ENCODE results near the gene WNT6.

The WNT6 gene

DNA sequence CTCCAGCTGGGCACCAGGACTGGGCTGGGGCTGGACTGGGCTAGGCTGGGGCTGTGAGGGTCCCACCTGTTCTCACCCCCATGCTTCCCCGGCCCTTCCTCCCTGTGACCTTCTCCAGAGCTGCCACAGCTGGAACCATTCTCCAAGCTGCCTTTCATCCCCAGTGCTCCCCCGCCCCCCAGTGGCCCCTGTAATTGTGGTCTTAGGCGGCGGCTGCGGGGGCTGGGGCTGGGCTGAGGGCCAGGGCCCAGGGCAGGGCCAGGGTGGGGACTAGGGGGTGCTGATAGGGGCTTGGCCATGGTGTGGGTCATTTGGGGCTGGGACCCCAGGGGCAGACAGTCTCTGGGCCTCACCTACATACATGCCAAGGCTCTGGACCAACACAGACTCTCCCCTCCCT, 18.3 kb downstream of the WNT6 start:
- DNase-seq (ENCODE audit: low read depth) = no peak

DNA sequence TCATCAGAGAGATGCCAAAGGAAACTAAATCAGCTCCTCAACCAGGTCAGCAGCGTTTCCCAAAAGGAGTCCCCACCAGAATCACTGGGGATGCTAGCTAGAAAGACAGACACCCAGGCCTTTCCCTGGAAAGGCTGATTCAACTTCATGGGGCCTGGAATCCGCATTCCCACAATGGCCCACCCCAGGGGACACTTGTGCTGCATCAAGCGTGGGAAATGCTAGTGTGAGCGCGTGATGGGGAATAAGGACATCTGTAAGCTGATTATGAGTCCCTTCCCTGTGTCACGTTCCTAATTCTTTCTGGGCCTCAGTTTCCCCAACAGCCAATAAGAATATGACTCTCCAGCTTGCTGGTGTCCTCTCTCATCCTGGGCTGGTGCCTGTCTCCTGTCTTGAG, 18.9 kb downstream of the WNT6 start:
- DNase-seq (ENCODE audit: low read depth) = no peak

GRCh38 chr2:218878926-218879761, 19.5 kb downstream of the WNT6 start:
- no peak for DNase-seq (ENCODE audit: low read depth)

GRCh38 chr2:218879776-218880101, 20.1 kb downstream of the WNT6 start:
- no peak for DNase-seq (ENCODE audit: low read depth)

GRCh38 chr2:218880102-218880858, 20.7 kb downstream of the WNT6 start, which contains the start of gene WNT10A:
WNT10A (plus strand) TSS chr2:218880852; CDS start chr2:218880996, 144 bp downstream.
- peak; percentile 86 for DNase-seq (ENCODE audit: low read depth)

- no peak for DNase-seq (ENCODE audit: low read depth)
These were observed 21.4 kb downstream of the WNT6 start for GRCh38 chr2:218880859-218881594.

- no peak for DNase-seq (ENCODE audit: low read depth)
These were observed 22.3 kb downstream of the WNT6 start for GRCh38 chr2:218881744-218882460.

GRCh38 chr2:218882461-218882816, 22.8 kb downstream of the WNT6 start:
- DNase-seq (ENCODE audit: low read depth) = no peak

GRCh38 chr2:218882866-218883366, 23.3 kb downstream of the WNT6 start:
- DNase-seq (ENCODE audit: low read depth) = no peak

DNA sequence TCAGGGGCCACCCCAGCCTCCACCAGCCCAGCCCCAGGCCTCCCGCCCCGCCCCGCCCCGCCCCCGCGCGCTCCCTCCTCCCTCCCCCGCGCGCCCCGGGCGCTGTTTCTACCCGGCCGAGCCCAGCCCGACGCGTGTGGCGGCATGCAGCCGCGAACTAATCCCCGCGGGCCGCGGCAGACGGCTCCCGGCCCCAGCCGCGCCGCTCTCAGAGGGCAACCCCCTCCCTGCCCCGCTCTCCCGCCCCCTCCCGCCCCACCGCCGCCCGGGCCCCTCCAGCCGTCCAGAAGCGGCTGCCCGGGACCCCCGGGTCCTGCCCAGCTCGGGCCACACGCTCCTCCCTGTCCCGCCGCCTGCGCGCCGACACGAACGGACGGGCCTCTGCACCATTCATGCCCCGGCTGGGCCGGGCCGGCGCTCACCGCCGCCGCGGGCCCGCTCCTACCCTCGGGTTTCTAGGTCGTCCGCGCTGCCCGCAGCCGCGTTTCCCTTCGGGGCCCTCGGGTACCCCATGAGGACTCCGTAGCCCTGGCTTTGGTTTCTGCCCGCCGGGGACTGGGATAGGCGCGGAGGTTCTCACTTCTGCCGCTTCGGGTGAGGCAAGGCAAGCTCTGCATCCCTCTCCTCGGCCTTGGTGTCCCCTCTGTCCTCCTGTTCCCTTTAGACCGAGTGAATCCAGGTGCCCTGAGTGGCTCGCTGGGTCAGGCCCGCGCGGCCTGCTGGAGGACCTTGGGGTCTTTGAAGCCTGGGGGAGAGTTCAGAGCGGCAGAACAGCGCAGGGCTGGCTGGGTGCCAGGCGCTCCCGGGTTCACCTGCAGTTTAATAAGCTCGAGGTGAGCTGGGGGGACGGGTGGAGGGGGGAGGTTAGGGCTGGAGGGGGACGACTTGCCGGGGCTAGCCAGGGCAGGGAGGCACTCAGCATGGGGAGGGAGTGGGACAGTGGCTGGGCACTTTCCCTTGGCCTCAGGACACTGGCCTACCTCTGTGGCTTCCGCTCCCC, 24.2 kb downstream of the WNT6 start:
- no peak for DNase-seq (ENCODE audit: low read depth)

DNA sequence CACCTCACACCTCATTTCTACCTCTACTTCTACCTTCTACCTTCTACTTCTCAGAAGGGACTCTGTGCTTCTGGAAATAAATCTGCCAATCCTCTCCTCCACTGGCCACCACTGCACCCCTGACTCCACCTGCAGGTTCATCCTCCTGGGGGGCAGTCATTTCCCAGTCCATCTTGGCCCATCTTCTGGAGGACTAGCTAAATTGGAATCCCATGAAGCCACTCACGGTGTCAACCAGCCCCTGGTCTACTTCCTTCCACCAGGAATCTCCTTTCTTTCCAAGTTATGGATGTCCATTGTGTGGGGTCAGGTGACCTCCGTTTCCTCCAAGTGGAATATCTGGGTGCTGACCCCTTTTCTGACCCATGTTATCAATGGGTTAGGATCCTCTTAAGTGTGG, 24.9 kb downstream of the WNT6 start:
- DNase-seq (ENCODE audit: low read depth) = no peak

- DNase-seq (ENCODE audit: low read depth) = no peak
These were observed 26.7 kb downstream of the WNT6 start for GRCh38 chr2:218885981-218886947.

DNA sequence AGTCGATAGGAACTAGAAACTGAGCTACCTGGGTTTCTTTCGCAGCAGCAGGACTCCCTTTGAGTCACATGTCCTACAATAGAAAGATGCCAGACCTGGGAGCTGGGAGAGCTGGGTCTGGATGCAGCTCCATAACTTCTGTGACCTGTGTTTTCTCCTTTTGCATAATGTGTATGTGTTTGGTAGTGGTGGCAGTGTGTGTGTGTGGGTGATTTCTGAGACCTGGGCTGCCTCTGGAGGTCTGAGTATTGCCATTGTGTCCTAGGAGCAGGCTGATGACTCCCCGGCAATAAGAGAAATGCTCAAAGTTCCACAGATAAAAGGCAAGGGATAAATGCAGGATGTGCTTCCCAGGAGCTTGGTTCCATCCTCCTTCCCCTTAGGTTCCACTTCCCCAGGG, 27.5 kb downstream of the WNT6 start:
- DNase-seq (ENCODE audit: low read depth) = no peak

DNA sequence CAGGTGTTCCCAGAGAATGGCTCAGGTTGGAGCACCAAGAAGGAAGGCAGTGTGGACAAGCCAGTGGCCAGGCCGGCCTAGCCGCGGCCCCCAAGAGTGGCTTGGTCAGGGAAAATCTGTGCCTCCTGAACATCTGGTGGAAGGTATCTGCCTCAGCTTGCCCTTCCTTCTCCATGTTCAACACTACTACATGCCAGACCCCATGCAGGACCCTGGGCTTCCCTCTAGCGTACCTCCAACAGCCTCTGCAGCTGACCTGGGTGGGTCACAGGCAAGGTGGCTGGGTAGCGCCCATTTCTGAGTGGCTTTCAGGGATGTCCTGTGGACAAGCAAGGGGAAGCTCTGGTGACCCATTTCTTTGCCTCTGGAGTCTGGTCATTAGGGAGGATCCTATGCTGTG, 28.7 kb downstream of the WNT6 start:
- no peak for DNase-seq (ENCODE audit: low read depth)

DNA sequence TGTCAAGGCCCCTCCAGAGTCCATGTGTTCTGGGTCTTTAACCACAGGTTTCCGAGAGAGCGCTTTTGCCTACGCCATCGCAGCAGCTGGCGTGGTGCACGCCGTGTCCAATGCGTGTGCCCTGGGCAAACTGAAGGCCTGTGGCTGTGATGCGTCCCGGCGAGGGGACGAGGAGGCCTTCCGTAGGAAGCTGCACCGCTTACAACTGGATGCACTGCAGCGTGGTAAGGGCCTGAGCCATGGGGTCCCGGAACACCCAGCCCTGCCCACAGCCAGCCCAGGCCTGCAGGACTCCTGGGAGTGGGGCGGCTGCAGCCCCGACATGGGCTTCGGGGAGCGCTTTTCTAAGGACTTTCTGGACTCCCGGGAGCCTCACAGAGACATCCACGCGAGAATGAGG, 30.3 kb downstream of the WNT6 start:
- DNase-seq (ENCODE audit: low read depth) = no peak

- no peak for DNase-seq (ENCODE audit: low read depth)
These were observed 30.8 kb downstream of the WNT6 start for GRCh38 chr2:218890369-218890768.

- no peak for DNase-seq (ENCODE audit: low read depth)
These were observed 31.9 kb downstream of the WNT6 start for GRCh38 chr2:218891275-218892135.

DNA sequence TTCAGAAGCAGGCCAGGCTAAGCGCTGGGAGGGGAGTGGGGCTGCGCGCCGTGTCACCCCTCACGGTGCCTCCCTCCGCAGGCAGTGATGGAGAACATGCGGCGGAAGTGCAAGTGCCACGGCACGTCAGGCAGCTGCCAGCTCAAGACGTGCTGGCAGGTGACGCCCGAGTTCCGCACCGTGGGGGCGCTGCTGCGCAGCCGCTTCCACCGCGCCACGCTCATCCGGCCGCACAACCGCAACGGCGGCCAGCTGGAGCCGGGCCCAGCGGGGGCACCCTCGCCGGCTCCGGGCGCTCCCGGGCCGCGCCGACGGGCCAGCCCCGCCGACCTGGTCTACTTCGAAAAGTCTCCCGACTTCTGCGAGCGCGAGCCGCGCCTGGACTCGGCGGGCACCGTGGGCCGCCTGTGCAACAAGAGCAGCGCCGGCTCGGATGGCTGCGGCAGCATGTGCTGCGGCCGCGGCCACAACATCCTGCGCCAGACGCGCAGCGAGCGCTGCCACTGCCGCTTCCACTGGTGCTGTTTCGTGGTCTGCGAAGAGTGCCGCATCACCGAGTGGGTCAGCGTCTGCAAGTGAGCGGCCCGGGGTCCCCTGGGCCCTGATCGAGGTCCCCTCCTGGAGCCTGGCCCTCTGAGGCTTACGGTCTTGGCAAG, 33.2 kb downstream of the WNT6 start:
- DNase-seq (ENCODE audit: low read depth) = peak; percentile 77

All from T follicular helper cell (primary cell).